T-helper 1 cell treated with Interleukin-12 subunit alpha and Interleukin-12 subunit beta and Interleukin-4 antibody, amounts not matched to agents 30 μg/mL and 1 μg/mL, for 36 hours (primary cell): ENCODE measurements around the gene TMC1.
"Not testable (repeated sequence)": the region's sequence is repeated elsewhere in the genome, so short reads cannot be mapped to it uniquely, and the experiment has no call there.

Source experiments
- H3K27ac Mint-ChIP-seq: one replicate; pipeline ENCODE4 v1.8.0; 2021; ENCODE audit warnings: mild to moderate bottlenecking, mixed read lengths
- H3K27me3 Mint-ChIP-seq: one replicate; pipeline ENCODE4 v1.8.0; 2021; ENCODE audit warnings: low read depth, mixed read lengths
- H3K36me3 Mint-ChIP-seq: one replicate; pipeline ENCODE4 v1.8.0; 2021; ENCODE audit warnings: low read depth, mixed read lengths
- H3K4me1 Mint-ChIP-seq: one replicate; pipeline ENCODE4 v1.8.0; 2021; ENCODE audit warnings: low read depth, mixed read lengths
- H3K4me3 Mint-ChIP-seq: one replicate; pipeline ENCODE4 v1.8.0; 2021; ENCODE audit warnings: mild to moderate bottlenecking, moderate library complexity, mixed read lengths
- H3K9me3 Mint-ChIP-seq: one replicate; pipeline ENCODE4 v1.8.0; 2021; ENCODE audit warnings: mixed read lengths

The TMC1 gene

DNA sequence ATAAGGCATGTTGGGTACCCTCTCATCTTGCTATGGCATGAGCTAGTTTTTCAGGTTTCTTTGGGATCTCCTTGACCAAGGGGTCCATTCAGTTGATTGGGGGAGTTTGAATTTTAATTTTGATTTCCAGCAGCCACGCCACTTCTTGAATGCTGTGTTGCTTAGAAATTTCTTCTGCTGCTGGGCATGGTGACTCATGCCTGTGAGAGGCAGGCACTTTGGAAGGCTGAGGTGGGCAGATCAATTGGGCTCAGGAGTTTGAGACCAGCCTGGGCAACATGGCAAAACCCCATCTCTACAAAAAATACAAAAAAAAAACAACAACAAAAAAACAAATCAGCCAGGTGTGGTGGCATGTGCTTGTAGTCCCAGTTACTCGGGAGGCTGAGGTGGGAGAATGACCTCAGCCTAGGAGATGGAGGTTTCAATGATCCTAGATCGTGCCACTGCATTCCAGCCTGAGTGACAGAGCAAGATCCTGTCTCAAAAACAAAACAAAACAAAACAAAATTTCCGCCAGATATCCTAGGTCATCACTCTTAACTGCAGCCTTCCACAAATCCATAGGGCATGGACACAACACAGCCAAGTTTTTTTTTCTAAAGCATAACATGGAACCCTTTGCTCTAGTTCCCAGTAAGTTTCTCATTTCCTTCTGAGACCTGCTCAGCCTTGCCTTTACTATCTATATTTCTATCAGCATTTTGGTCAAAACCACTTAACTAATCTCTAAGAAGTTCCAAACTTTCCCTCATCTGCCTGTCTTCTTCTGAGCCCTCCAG lies 17.7 kb downstream of the TMC1 start:
- Mint-ChIP-seq H3K27me3 (no peaks in the 10 kb centered on the region), H3K4me3 (no peak overlapping the region), H3K36me3 (peaks cover 17% of the 10 kb centered on the region), H3K27ac (peak overlapping the region; percentile 18), H3K9me3 (peaks cover 12% of the 10 kb centered on the region), H3K4me1 (peaks cover 30% of the 10 kb centered on the region)

- peaks cover 30% of the 10 kb centered on the region for H3K4me1 Mint-ChIP-seq
Measured at GRCh38 chr9:72539824-72540347, 18.5 kb downstream of the TMC1 start.

DNA sequence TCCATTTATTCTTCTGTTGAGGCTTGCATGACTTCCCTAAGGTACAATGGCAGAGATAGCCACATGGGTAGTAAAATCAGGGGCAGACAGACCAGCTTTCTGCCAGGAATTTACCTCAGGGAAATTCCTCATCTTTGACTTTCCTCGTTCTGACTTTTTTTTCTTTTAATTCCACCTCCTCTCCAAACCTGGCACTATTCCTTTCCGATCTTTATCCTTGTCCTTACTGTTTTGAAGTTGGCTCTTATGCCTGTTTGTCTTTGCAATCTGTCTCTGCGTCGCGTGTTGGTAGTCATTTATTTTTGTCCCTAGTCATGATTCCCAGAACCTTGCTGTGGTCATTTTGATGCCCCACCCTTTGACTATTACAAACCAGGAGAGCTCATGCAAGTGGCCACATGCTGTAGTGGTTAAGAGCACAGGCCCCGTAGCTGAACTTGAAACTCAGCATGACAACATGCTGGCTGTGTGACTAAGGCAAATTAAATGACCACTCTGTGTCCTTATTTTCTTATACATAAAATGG lies 19.0 kb downstream of the TMC1 start:
- Mint-ChIP-seq H3K4me1 (peaks cover 30% of the 10 kb centered on the region), H3K27me3 (no peaks in the 10 kb centered on the region), H3K36me3 (peaks cover 17% of the 10 kb centered on the region), H3K27ac (no peak overlapping the region), H3K9me3 (peaks cover 12% of the 10 kb centered on the region), H3K4me3 (no peak overlapping the region)

More at GRCh38 chr9:72539824-72540347, 18.5 kb downstream of the TMC1 start:
- Mint-ChIP-seq H3K27me3 (no peaks in the 10 kb centered on the region), H3K36me3 (peaks cover 17% of the 10 kb centered on the region), H3K9me3 (peaks cover 12% of the 10 kb centered on the region), H3K27ac (peak overlapping the region; percentile 18), H3K4me3 (no peak overlapping the region)

GRCh38 chr9:72542537-72542833 lies 21.1 kb downstream of the TMC1 start:
- not testable (repeated sequence) for H3K9me3 Mint-ChIP-seq, H3K27me3 Mint-ChIP-seq, H3K4me3 Mint-ChIP-seq
- H3K27ac Mint-ChIP-seq, result peak overlapping the region; percentile 90
- H3K4me1 Mint-ChIP-seq, result peaks cover 30% of the 10 kb centered on the region
- peaks cover 14% of the 10 kb centered on the region for H3K36me3 Mint-ChIP-seq

- Mint-ChIP-seq H3K36me3 (peaks cover 14% of the 10 kb centered on the region), H3K4me3 (no peak overlapping the region), H3K27ac (peak overlapping the region; percentile 16), H3K9me3 (peaks cover 7% of the 10 kb centered on the region), H3K4me1 (peaks cover 30% of the 10 kb centered on the region), H3K27me3 (no peaks in the 10 kb centered on the region)
Measured at GRCh38 chr9:72542917-72543316, 21.5 kb downstream of the TMC1 start.

DNA sequence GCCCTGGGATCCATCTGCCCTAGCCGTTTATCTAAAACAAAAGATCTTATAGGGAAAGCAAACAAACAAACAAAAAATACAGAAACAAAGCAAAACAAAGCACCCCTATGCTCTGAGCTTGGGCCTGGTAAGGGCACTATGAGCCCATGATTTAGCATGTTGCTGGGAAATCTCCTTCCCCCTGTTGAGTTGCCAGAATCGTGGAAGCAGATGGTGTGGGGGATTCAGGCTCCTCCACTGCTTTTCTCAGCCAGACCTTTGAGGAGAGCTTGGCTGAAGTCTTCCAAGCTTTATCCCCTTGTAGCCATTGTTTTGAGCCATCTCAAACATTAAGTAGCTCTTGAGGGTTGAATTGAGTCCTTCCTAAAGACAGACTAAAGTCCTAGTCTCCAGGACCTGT lies 29.9 kb downstream of the TMC1 start:
- H3K27me3 Mint-ChIP-seq, result peaks cover 3% of the 10 kb centered on the region
- H3K4me3 Mint-ChIP-seq, result no peak overlapping the region
- no peaks in the 10 kb centered on the region for H3K9me3 Mint-ChIP-seq
- H3K4me1 Mint-ChIP-seq, result no peaks in the 10 kb centered on the region
- no peak overlapping the region for H3K27ac Mint-ChIP-seq
- no peaks in the 10 kb centered on the region for H3K36me3 Mint-ChIP-seq

- Mint-ChIP-seq H3K36me3 (no peaks in the 10 kb centered on the region), H3K27ac (no peak overlapping the region), H3K9me3 (no peaks in the 10 kb centered on the region), H3K4me1 (peaks cover 2% of the 10 kb centered on the region), H3K4me3 (no peak overlapping the region), H3K27me3 (peaks cover 3% of the 10 kb centered on the region)
Measured at GRCh38 chr9:72552356-72552755, 30.9 kb downstream of the TMC1 start.

- H3K36me3 Mint-ChIP-seq, result no peaks in the 10 kb centered on the region
- no peak overlapping the region for H3K27ac Mint-ChIP-seq
- H3K9me3 Mint-ChIP-seq, result no peaks in the 10 kb centered on the region
- no peak overlapping the region for H3K4me3 Mint-ChIP-seq
- peaks cover 13% of the 10 kb centered on the region for H3K4me1 Mint-ChIP-seq
- peaks cover 3% of the 10 kb centered on the region for H3K27me3 Mint-ChIP-seq
Measured at GRCh38 chr9:72554221-72554641, 32.8 kb downstream of the TMC1 start.

- no peak overlapping the region for H3K4me3 Mint-ChIP-seq
Measured at GRCh38 chr9:72557549-72557948, 36.1 kb downstream of the TMC1 start.

DNA sequence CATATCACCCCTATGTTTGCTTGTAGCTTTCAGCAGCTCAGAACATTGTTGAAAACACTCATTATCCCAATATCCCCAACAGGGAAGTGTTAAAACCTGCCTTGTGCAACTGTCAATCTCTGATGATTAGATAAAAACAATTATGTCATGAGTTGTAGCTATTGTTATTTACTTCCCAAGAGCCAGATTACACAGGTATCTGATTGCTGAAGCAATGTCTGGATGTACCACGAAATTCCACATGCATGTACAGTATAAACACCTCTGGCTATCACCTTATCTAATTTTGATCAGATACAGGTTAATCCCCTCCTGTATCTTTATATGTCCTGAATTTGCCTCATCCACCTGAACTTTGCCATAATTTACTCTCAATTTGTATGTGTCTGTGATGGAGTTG lies 38.7 kb downstream of the TMC1 start:
- H3K4me3 Mint-ChIP-seq, result no peak overlapping the region
- no peaks in the 10 kb centered on the region for H3K9me3 Mint-ChIP-seq
- no peak overlapping the region for H3K27ac Mint-ChIP-seq
- peaks cover 7% of the 10 kb centered on the region for H3K27me3 Mint-ChIP-seq
- peaks cover 13% of the 10 kb centered on the region for H3K4me1 Mint-ChIP-seq
- no peaks in the 10 kb centered on the region for H3K36me3 Mint-ChIP-seq

More at GRCh38 chr9:72557549-72557948, 36.1 kb downstream of the TMC1 start:
- Mint-ChIP-seq H3K4me1 (peaks cover 13% of the 10 kb centered on the region), H3K27ac (peak overlapping the region; percentile 76), H3K27me3 (peaks cover 3% of the 10 kb centered on the region), H3K36me3 (no peaks in the 10 kb centered on the region), H3K9me3 (no peaks in the 10 kb centered on the region)

DNA sequence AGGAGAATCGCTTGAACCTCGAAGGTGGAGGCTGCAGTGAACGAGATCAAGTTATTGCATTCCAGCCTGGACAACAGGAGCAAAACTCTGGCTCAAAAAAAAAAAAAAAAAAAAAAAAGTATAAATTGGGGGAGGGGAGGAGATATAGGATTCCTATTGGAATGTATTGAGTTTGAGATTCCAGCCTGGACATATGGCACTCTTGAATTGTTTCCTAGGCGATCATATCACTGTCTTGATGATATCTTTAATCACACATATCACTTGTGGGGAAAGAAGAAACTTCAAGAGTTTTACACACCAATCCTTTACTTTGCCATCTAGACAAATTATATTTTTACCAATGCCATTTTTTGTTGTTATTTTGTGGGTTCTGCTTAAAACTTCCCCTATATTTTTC lies 42.4 kb downstream of the TMC1 start:
- H3K4me3 Mint-ChIP-seq, result no peak overlapping the region
- no peaks in the 10 kb centered on the region for H3K36me3 Mint-ChIP-seq
- H3K27ac Mint-ChIP-seq, result no peak overlapping the region
- peaks cover 5% of the 10 kb centered on the region for H3K9me3 Mint-ChIP-seq
- H3K27me3 Mint-ChIP-seq, result peaks cover 7% of the 10 kb centered on the region
- no peaks in the 10 kb centered on the region for H3K4me1 Mint-ChIP-seq

GRCh38 chr9:72564479-72565281 lies 43.3 kb downstream of the TMC1 start:
- Mint-ChIP-seq H3K9me3 (peaks cover 5% of the 10 kb centered on the region), H3K27ac (no peak overlapping the region), H3K27me3 (peaks cover 13% of the 10 kb centered on the region), H3K36me3 (no peaks in the 10 kb centered on the region), H3K4me1 (no peaks in the 10 kb centered on the region), H3K4me3 (no peak overlapping the region)

DNA sequence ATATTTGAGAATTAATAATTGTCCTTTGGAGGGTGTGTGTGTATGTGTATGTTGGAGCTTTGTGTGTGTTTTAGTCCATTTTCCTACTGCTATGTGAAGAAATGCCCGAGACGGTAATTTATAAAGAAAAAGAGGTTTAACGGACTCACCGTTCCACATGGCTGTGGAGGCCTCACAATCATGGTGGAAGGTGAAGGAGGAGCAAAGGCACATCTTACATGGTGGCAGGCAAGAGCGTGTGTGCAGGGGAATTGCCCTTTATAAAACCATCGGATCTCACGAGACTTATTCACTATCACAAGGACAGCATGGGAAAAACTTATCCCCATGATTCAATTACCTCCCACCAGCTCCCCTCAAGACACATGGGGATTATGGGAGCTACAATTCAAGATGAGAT lies 44.1 kb downstream of the TMC1 start:
- Mint-ChIP-seq H3K4me3 (no peak overlapping the region), H3K27ac (no peak overlapping the region), H3K36me3 (no peaks in the 10 kb centered on the region), H3K4me1 (no peaks in the 10 kb centered on the region), H3K27me3 (peaks cover 14% of the 10 kb centered on the region), H3K9me3 (peaks cover 5% of the 10 kb centered on the region)

- peaks cover 9% of the 10 kb centered on the region for H3K27me3 Mint-ChIP-seq
- no peaks in the 10 kb centered on the region for H3K36me3 Mint-ChIP-seq
- H3K27ac Mint-ChIP-seq, result no peak overlapping the region
- H3K9me3 Mint-ChIP-seq, result no peaks in the 10 kb centered on the region
- no peak overlapping the region for H3K4me3 Mint-ChIP-seq
- peaks cover 2% of the 10 kb centered on the region for H3K4me1 Mint-ChIP-seq
Measured at GRCh38 chr9:72574156-72574810, 52.9 kb downstream of the TMC1 start.
